GM19025 (cell line): Measurements from ENCODE around the gene SCTR.

ENCODE experiments used
- ATAC-seq: cut with Tn5 transposase; IDR thresholded peaks from one replicate; pipeline ENCODE4 v1.9.1; 2021; ENCODE audit warnings: mild to moderate bottlenecking, low read depth, moderate library complexity; ENCODE audit not compliant: unreplicated experiment

Gene SCTR

DNA sequence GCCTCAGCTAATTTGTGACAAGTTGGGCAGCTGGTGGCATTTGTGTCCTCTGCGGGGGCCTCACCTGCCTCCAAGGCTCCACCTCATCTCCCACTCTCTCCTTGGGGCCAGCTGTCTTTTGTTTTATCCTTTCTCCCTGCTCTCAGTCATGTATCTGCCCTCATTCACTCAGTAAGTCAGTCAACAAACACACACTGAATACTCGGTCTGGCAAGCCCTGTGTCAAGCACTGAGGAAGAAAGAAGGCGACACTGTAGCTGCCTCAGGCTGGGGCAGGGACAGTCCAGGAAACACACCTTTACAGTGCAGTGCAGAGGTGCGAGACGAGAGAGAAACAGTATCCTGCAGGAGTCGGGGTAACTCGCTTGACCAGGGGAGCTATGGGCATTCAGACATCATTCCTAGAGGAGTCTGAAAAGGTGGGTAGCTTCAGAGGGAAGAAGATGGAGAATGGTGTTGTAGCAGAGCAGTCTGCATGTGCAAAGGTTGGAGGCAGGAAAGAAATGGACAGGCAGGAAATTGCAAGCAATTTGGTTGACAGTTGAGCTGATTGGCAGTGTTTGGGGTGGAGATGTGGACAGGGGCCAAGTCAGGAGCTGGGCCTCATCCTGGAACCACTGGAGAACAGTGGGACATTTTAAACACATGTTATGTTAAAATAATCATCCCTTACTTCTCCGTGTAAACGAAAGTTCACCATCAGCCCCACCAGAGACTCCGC, 34.9 kb downstream of the SCTR start:
- ATAC-seq, result no peak

DNA sequence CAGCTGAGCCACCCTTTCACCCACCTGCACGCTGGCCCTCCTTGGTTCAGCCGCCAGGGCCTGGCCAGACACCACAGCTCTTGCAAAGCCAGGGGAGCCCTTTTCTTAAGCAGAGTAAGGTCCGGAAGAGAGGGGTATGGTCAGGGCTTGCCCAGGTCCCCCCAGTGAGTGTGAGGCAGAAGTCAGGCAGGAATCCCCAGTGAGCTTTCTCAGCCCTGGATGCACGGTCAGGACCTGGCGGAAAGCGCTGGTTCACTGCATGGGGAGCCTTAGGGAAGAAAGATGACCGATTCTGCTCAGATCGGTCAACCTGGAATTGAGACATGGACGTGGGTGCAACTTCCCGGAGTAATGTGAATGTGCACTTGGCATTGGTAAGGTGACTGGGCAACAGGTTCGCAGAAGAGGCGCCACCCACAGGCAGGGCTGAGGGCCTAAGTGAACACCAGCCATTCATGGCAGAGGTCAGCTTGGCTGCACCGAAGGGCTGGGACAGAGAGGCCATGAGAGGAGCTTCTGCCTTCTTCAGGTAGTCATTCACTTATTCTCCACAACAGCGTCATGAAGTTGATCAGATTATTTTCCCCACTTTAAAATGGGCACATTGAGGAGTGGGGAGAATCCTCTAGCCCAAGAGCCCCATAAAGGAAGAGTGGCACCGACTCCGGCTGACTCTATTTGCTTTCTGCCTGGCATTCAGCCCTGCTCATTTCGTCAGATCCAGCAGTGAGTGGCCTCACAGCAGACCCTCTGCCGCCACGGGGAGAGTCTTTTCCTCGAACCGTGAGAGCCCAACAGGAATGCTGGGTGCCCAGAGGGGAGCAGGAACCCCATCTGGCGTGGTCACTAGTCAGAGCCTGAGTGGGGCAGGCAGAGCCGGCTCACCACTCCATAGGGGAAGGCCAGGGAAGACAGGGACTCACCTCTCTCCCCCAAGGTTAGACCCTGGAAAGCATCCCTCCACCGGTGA, 35.8 kb downstream of the SCTR start:
- peak; percentile 5 for ATAC-seq

DNA sequence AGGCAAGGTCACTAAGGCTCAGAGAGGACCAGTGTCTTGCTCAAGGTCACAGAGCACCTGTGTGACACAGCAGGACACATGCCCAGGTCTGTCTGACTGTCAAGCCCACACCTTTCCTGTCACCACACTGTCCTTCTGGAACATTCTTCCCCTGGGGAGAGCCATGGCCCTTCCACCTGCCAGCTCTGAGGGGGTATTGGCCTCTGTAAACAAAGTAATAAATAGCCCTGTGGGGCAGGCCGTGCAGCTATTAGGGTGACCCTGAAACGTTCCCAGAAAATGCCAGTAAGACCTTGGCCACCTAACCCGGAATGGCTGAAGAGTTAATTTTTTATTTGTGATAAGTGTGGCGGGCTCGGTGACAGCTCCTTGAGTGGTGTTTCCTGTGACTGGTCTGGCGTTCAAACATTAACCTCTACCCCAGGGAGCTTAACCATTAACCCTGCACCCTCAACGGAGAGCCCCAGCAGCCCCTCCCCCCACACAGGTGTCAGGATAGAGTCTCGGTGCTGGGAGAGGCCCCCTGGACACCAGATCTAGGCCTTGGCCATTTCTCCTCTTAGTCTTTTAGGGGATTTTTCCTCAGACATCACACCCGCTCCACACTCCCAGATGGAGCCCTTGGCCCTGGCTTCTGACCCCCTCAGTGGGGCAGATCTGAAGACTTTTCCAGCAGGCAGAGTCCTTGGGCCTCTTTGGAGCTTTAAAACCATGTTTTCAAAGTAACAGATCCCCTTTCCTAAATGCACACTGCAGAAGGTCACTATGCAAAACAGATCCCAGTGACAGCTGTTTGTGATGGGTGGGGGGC, 36.6 kb downstream of the SCTR start:
- peak; percentile 80 for ATAC-seq

GRCh38 chr2:119486886-119487285, 37.4 kb downstream of the SCTR start:
- no peak for ATAC-seq

DNA sequence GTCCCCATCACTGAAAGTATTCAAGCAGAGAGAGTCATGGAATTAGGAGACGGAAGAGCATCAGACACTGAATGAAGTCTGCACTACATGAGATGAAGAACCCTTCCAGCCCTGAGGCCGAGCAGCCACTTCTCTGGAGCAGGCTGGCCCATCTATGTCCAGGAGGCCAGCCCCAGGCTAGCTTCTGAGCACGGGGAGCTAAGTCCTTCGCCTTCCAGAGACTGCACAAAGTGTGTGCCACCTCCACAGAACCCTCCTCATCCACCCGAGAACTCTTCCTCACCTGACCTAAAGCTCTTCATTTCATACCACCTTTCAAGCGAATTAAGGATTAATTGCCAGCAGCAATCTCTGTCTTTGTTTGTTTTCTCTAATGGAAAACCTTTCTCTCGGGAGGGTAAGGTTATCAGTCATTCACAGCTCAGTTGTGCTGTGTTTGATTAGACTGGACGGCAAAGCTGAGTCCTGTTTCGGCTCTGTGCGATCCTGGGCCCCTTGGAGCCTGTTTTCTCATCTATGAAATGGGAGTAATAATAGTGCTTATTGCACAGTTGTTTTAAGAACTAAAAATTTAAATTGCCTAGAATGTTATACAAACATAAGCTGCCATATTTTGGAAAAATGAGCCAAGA, 38.0 kb downstream of the SCTR start:
- ATAC-seq, result no peak

DNA sequence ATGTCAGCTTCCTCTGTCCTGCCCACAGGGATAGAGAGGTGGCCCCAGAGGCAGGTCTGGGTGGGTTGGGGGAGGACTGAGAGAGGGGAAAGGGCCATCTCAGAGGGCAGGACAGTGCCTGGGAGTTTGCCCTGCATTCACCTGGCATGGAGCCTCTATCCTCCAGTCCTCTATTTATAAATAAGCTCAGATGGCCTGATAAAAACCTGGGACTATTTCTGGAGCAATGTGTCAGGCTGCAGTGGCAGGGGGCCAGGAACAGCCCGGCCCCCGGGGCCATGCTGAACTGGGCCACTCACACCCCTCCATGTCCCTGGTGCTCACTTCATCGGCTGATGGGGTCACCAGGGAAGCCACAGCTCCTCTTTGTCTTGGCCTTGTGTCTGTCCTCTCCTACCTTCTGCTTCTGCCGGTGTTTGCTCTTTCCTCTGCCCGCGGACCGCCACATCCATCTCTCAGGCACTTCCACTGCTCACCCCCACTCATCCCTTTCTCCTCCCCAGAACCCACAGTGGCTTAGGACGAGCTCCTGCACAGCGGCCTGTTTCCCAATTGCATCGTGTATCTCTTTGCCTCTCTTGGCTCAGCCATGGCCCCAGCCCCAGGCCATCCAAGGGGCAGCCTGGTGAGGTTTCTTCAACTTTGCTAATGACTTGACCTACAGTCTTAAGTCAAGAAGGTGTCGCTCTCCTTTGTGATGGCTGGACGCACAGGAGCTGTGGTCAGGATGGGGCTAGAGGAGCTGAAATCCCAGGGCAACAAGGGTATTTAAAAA, 38.8 kb downstream of the SCTR start:
- ATAC-seq, result no peak

DNA sequence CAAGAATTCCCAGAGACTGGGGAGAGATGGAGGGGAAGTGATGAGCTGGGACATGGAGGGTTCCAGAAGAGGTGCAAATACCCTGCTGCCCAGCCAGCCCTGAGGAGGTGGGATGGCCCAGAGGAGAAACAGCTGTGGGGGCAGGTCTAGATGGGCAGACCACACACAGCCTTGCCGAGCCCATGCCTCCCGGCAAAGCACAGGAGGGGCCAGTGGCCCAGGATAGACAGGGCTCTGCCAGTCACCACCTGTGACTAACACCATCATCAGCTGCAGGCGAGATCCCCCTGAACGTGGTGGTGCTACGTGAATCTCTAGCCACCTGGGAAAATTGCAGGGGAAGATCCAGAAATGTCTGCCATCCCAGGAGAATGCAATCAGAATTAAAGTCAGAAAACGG, 39.4 kb downstream of the SCTR start:
- no peak for ATAC-seq

DNA sequence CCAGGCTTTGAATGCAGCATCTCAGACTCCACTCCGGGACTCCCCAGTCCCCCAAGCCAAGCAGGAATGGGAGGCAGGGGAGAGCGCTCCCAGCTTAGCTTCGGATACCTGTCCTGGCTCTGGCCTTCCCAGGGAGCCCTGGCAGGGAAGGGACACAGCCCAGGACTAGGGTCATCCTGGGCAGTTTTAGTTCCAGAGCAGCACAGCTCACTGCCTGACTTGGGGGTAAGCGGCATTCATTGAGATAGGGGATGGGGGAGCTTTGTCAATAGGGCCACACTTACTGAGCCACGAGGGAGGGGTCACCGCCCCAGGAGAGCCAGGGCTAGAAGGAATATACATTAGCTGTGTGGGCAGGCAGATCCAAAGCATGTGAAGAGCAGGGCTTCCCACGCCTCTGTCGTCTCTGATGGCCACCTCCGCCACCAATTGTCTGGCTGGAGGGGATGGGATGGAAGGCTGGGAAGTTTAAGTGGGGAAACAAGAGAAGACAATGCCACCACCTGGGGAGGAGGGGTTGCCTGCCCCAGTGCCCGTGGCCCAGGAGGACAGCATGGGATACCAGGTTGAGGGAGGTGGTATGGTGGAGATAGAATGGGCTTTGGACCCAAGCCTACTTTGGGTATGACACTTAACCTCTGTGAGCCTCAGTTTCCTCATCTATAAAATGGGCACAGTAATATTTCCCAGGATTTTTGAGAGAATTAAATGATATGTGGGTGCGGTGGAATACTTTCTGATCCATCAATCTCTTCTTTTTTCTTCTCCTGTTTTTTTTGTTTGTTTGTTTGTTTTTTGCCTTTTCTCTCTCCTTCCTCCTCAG, 40.2 kb downstream of the SCTR start:
- no peak for ATAC-seq

GRCh38 chr2:119483395-119483753, 40.9 kb downstream of the SCTR start:
- no peak for ATAC-seq

GRCh38 chr2:119482481-119483394, 41.5 kb downstream of the SCTR start:
- no peak for ATAC-seq

DNA sequence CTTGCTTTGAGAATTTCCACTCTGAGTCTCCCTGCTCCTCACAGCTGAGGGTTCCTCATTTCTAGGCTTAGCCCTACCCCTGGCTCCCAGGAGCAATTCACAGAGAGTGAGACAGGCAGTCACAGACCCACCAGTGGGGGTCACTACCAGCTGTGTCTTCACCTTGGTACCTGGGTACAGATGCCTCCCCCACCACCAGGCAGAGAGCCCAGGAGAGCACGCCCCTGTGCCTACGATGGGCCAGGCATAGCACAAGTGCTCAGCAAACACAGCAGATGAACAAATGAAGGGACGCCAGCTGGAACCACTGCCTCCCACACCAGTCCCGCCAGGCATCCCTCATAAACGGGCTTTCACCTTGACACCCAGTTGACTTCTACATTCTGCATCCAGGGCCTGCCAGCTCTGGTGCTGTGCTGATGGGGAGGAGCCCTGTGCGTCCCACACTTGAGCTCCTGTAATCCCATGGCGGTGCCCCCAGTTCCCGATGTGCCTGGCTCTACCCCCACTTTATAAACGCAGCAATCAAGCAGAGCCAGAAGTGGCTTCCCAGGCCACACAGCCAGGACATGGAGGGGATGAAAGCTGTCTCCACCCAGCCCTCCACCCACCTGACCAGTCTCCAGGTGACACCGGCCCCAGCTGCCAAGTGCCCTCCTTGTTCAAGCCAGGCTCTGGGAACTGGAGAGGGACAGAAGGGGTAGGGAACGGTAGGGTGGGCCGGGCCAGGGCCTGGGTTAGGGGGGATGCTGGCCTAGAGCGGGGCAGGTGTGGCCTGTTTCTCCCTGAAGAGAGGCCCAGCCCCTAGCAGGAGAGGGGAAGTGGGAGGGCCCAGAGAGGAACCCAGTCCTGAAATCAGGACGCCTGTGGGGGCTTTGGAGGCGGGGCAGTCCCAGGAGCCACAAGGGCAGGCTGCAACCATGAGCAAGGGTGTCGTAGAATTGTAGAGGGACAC, 42.5 kb downstream of the SCTR start:
- ATAC-seq, result no peak

DNA sequence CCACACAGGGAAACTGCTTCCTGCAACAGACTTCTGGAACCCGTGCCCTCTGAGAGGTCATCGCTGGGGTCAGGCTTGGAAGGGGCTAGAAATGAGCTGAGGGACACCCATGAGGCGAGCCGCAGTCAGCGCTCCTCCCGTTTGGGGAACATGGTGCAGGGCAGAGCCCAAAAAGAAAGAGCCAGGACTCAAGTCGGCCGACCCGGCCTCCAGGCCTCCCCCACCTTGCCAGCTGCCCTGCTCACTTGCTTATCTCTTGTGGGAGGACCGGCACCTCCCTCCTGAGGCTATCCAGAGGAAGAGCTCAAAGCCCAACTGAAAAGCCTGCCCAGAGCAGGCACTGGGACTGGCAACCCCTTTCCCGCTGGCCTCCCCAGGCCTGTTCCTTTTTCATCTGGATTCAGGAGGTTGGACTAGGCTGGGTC, 43.6 kb downstream of the SCTR start:
- ATAC-seq, result no peak

DNA sequence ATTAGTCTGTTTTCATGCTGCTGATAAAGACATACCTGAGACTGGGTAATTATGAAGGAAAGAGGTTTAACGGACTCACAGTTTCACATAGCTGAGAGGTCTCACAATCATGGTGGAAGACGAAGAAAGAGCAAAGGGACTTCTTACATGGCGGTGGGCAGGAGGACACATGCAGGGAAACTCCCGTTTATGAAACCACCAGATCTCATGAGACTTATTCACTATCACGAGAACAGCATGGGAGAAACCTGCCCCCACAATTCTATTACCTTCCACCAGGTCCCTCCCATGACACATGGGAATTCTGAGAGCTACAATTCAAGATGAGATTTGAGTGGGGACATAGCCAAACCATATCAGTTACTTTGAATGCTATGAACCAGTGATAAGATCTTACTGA, 44.1 kb downstream of the SCTR start:
- no peak for ATAC-seq

- no peak for ATAC-seq
Observed at GRCh38 chr2:119478978-119479295, 45.3 kb downstream of the SCTR start.

DNA sequence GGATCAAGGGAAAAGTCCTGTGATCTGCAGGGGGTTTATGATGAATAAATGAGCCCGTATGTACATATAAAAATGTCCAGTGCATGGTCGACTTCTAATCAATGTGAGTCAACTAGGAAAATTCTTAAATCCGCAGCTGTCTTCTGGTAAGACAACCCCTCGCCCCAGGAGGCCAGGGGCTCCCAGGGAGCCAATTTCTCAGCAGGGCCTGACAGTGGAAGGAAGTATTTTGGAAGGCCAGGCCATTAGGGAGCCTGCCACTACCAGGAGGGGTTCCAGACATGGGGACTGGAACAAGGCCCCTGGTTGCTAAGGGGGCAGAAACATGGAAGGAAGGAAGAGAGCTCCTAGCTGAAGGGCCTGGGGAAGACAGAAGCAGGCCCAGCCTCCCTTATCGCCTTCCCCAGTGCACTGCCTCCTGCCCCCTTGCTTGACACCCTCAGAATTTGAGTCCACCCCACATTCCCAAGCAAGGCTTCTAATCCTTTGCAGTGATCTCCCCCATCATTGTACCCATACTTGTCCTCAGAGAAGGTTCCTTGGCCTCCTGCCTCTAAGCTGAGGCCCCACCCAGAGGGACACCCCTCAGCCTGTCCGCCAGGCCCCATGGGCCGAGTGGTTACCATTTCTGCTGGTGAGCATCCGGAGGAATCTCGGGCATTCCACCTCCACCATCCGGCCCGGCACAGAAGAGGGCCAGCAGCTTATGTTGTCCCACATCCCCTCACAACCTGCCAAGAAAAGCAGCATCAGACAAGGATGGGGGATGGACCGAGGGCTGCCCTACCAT, 45.9 kb downstream of the SCTR start:
- no peak for ATAC-seq

DNA sequence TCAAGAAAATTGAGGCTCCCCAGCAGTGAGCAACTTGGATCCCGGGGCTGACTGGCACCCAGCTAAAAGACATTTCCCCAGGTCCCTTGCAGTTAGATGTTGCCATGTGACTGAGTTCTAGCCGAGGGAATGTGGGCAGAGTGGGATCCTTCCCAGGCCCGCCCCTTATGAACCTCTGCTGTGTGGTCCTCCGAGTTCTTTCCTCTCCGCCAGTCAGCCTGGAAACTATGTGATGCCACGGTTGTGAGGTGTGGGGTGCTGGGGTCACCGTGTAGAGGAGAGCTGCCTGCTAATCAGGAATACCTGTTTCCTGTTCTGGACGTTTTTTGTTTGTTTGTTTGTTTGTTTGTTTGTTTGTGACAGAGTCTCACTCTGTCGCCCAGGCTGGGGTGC, 47.2 kb downstream of the SCTR start:
- ATAC-seq, result no peak
